ENCODE measurements around the gene RBM38. TPM values are rescaled to one million over a fixed set of nuclear protein-coding genes. Genes with fewer than 3 reads are reported as not detected.

RBM38 gene
- total RNA-seq, 2 donors from 2014 or later = 26.9 to 44.8 TPM

GRCh38 chr20:57398231-57398821 is 7.1 kb downstream of the RBM38 start:
- intact Hi-C loops (cut with DNase I, micrococcal nuclease) = no loop called here
- peak; percentile 68 for ATAC-seq

GRCh38 chr20:57398901-57399535 is 7.8 kb downstream of the RBM38 start:
- intact Hi-C loops (cut with DNase I, micrococcal nuclease) = no loop called here
- ATAC-seq = no peak
- no peak for DNase-seq

More at GRCh38 chr20:57398231-57398821, 7.1 kb downstream of the RBM38 start:
- peak; percentile 82 to 88 for DNase-seq

- no peak for ATAC-seq
- peak in 1 of 2 donors; percentile 43 for DNase-seq
These were observed 8.5 kb downstream of the RBM38 start for GRCh38 chr20:57399587-57400155.

GRCh38 chr20:57400231-57400701 is 9.1 kb downstream of the RBM38 start:
- ATAC-seq (no peak), DNase-seq (no peak)
- intact Hi-C loops (cut with DNase I, micrococcal nuclease) = no loop called here

More at GRCh38 chr20:57399587-57400155, 8.5 kb downstream of the RBM38 start:
- intact Hi-C loops (cut with DNase I, micrococcal nuclease) = no loop called here

- no peak for DNase-seq
- intact Hi-C loops (cut with DNase I, micrococcal nuclease) = no loop called here
These were observed 9.8 kb downstream of the RBM38 start for GRCh38 chr20:57400821-57401564.

GRCh38 chr20:57401565-57401918 is 10.3 kb downstream of the RBM38 start:
- no peak for ATAC-seq
- intact Hi-C loops (cut with DNase I, micrococcal nuclease) = no loop called here
- no peak for DNase-seq

More at GRCh38 chr20:57400821-57401564, 9.8 kb downstream of the RBM38 start:
- ATAC-seq = no peak

GRCh38 chr20:57402206-57403125 is 11.3 kb downstream of the RBM38 start:
- DNase-seq (no peak), ATAC-seq (no peak)
- intact Hi-C loops (cut with DNase I, micrococcal nuclease) = no loop called here

- ATAC-seq (no peak), DNase-seq (no peak)
- intact Hi-C loops (cut with DNase I, micrococcal nuclease) = no loop called here
These were observed 12.0 kb downstream of the RBM38 start for GRCh38 chr20:57403216-57403615.

GRCh38 chr20:57404006-57404405 is 12.8 kb downstream of the RBM38 start:
- intact Hi-C loops (cut with DNase I, micrococcal nuclease) = no loop called here
- DNase-seq (no peak), ATAC-seq (no peak)

- intact Hi-C loops (cut with DNase I, micrococcal nuclease) = no loop called here
- no peak for ATAC-seq
These were observed 13.3 kb downstream of the RBM38 start for GRCh38 chr20:57404419-57405072.

GRCh38 chr20:57405236-57406016 is 14.2 kb downstream of the RBM38 start:
- DNase-seq (no peak), ATAC-seq (no peak)

More at GRCh38 chr20:57404419-57405072, 13.3 kb downstream of the RBM38 start:
- no peak for DNase-seq

GRCh38 chr20:57407541-57407956 is 16.4 kb downstream of the RBM38 start:
- no peak for DNase-seq
- no peak for ATAC-seq
- intact Hi-C loops (cut with DNase I, micrococcal nuclease) = no loop called here

More at GRCh38 chr20:57405236-57406016, 14.2 kb downstream of the RBM38 start:
- intact Hi-C loops (cut with DNase I, micrococcal nuclease) = no loop called here

GRCh38 chr20:57408131-57408530 is 16.9 kb downstream of the RBM38 start:
- no peak for DNase-seq
- intact Hi-C loops (cut with DNase I, micrococcal nuclease) = no loop called here

GRCh38 chr20:57408536-57409233 is 17.5 kb downstream of the RBM38 start:
- intact Hi-C loops (cut with DNase I, micrococcal nuclease) = no loop called here
- ATAC-seq (no peak), DNase-seq (no peak)

More at GRCh38 chr20:57408131-57408530, 16.9 kb downstream of the RBM38 start:
- no peak for ATAC-seq

- no peak for DNase-seq
- intact Hi-C loops (cut with DNase I, micrococcal nuclease) = no loop called here
- no peak for ATAC-seq
These were observed 18.1 kb downstream of the RBM38 start for GRCh38 chr20:57409316-57409671.

GRCh38 chr20:57409672-57410397 is 18.6 kb downstream of the RBM38 start:
- DNase-seq (no peak), ATAC-seq (peak; percentile 8)
- intact Hi-C loops (cut with DNase I, micrococcal nuclease) = no loop called here

Data from left colon (tissue), 2 donors.